ENCODE measurements around the gene RNF187.

The RNF187 gene

GRCh38 chr1:228486596-228487335 is 416 bp upstream of the RNF187 start:
- peak; percentile 58 for DNase-seq (ENCODE audit: low read depth)
- no peak for TF ChIP-seq CTCF (conservative IDR thresholded peaks at IDR 0.05; ENCODE audit: low read depth, low read length)
- peak overlapping the region; percentile 88 for H3K4me3 ChIP-seq (ENCODE audit: low read length)

- peak overlapping the region; percentile 88 for H3K4me3 ChIP-seq (ENCODE audit: low read length)
- no peak for DNase-seq (ENCODE audit: low read depth)
- no peak for TF ChIP-seq CTCF (conservative IDR thresholded peaks at IDR 0.05; ENCODE audit: low read depth, low read length)
Measured at GRCh38 chr1:228488125-228488817, 1.1 kb downstream of the RNF187 start.

- no peak for TF ChIP-seq CTCF (conservative IDR thresholded peaks at IDR 0.05; ENCODE audit: low read depth, low read length)
- DNase-seq (ENCODE audit: low read depth), result no peak
- peak overlapping the region; percentile 88 for H3K4me3 ChIP-seq (ENCODE audit: low read length)
Measured at GRCh38 chr1:228488818-228489674, 1.9 kb downstream of the RNF187 start.

- no peak for TF ChIP-seq CTCF (conservative IDR thresholded peaks at IDR 0.05; ENCODE audit: low read depth, low read length)
- DNase-seq (ENCODE audit: low read depth), result no peak
- no peak overlapping the region for H3K4me3 ChIP-seq (ENCODE audit: low read length)
Measured at GRCh38 chr1:228490120-228491078, 3.2 kb downstream of the RNF187 start.

GRCh38 chr1:228493141-228494043 is 6.2 kb downstream of the RNF187 start:
- DNase-seq (ENCODE audit: low read depth), result no peak
- TF ChIP-seq CTCF (conservative IDR thresholded peaks at IDR 0.05; ENCODE audit: low read depth, low read length), result no peak
- H3K4me3 ChIP-seq (ENCODE audit: low read length), result no peak overlapping the region
